ENCODE measurements around the gene RABAC1. TPM values are rescaled to one million over a fixed set of nuclear protein-coding genes. Genes with fewer than 3 reads are reported as not detected.

Gene RABAC1
- total RNA-seq = 62.2 and 94.2 TPM in 2 replicates

DNA sequence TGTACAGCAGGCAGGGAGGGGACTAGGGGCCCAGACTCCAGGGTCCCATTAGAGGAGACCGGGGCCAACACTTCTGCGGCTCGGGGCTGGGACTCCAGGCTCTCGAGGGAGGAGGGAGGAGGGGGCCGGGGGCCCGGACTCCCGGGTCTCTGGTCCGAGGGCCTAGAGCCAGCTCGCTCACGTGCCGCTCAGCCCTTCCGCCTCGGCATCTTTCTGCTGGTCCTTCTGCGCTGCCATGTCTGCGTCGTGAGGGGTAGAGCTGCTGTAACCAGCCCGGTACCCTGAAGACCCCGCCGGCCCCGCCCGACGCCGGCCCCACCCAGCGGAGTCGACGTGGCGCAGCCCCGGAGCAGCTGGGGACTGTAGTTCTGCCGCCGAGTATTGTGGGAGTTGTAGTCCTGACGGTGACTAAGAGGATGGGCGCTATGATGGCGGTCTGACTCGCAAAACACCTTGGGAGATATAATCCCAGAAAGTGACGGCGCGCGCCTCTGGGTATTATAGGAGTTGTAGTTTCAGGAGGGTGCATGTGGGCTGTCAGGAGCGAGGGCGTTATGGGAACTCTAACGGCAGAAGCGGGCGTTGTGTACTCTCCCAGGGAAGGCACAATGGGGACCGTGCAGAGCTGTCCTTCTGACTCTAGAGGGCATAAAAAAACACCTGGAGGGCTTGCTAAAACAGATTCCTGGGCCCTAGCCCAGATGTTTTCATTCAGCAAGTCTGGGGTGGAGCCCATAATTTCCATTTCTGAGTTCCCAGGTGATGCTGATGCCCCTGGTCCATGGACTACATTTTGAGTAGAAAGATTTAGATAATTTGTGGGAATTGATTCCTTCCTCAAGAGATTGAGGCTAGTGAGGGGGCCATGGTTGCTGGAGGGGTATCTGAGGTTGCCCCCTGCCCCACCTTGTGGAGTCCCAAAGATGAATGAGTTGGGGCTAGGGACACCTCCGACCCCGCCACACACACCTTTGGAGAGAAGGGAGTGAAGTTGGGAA is at the start of gene RABAC1:
TSS of gene RABAC1 (minus strand) at position 266 of the 998 bp plus-strand sequence. CDS start at position 237, 29 bp downstream.

DNA sequence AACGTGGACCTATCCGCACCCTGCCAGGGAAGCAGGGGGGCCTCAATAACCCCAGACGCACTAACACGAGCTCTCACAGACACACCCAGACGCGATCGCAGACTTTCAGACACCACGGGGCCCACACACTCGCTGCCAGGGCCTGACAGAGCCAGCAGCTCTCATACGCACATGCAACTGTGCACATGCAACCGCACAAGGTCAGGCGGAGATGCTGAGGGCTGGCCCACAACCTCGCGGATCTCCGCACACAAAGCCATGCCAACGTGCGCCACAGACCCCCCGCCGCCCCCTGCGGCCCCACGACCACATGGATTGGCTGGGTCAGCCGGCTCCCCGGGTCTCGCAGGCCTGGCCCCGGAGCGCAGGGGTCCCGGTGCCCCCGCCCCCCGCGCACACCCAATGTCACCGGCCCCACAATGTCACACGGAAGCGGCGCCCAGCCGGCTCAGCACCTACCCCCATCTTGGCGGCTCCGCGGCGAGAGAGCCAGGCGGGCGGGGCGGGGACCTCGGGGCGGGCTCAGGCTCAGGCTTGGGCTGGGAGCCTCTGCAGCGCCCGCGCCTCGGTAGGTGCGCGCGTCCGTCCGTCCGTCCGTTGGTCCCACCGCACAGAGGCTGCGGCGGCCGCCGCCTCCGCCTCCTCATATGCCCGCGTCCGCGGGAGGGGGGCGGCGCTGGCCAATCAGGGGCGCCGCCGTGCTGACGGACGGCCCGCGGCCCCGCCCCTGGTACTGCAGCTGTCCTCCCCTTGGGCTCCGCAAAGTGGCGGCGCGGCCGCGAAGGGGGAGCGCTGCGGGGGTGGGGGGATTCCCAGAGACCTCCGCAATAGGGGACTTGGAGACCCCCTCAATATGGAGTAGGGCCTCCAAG is 34.7 kb upstream of the RABAC1 start, which contains the start of gene ATP1A3:
TSS of gene ATP1A3 (minus strand) at position 619 of the 872 bp plus-strand sequence. CDS start at position 465, 154 bp downstream.

GRCh38 chr19:41928221-41928683 is 30.9 kb downstream of the RABAC1 start, which contains the start of gene ERFL:
ERFL (minus strand) TSS chr19:41928449; CDS start chr19:41912919, 15,530 bp downstream.

Other genes with a start within 250 kb of the RABAC1 start
- 0.96 and 17.5 TPM in 2 replicates for gene CEACAM6, start 203.8 kb downstream of the RABAC1 start, total RNA-seq
- gene CEACAM3, start 162.7 kb downstream of the RABAC1 start, total RNA-seq = not detected in 2 replicates
- gene LYPD4, start 114.6 kb downstream of the RABAC1 start, total RNA-seq = not detected in 2 replicates
- not detected in 2 replicates for gene DMRTC2, start 114.3 kb downstream of the RABAC1 start, total RNA-seq
- gene RPS19, start 99.1 kb downstream of the RABAC1 start, total RNA-seq = 2,865 and 3,325 TPM in 2 replicates
- gene CD79A, start 82.0 kb downstream of the RABAC1 start, total RNA-seq = 0.48 TPM in 1 of 2 replicates, not detected in the other
- gene ARHGEF1, start 76.1 kb downstream of the RABAC1 start, total RNA-seq = 31.8 and 41.2 TPM in 2 replicates
- gene ERFL, start 30.9 kb downstream of the RABAC1 start, total RNA-seq = 0.21 TPM in 1 of 2 replicates, not detected in the other
- gene ATP1A3, start 34.9 kb upstream of the RABAC1 start, total RNA-seq = under 0.01 TPM in 1 of 2 replicates, not detected in the other
- gene GRIK5, start 110.9 kb upstream of the RABAC1 start, total RNA-seq = under 0.01 and 2.4 TPM in 2 replicates
- 14.5 and 18.1 TPM in 2 replicates for gene ZNF574, start 116.8 kb upstream of the RABAC1 start, total RNA-seq
- 0.21 and 1.4 TPM in 2 replicates for gene POU2F2, start 173.1 kb upstream of the RABAC1 start, total RNA-seq

All from tracheal epithelial cell (primary cell).